NB4 (cell line): Measurements from ENCODE around the gene STX18.

ENCODE experiments used
- CTCF ChIP-seq: IDR thresholded peaks from one replicate; pipeline ENCODE4 v1.5.1; 2012; ENCODE audit warnings: low read depth, low read length
- MAX ChIP-seq: IDR thresholded peaks from 2 replicates; pipeline ENCODE4 v1.6.1; 2011; ENCODE audit warnings: low read depth, low read length
- MYC ChIP-seq: IDR thresholded peaks from 2 replicates; pipeline ENCODE4 v1.6.1; 2011; ENCODE audit warnings: low read depth, low read length
- POLR2A ChIP-seq: IDR thresholded peaks from 2 replicates; pipeline ENCODE4 v1.6.1; 2011; ENCODE audit warnings: mild to moderate bottlenecking; ENCODE audit not compliant: insufficient read length; ENCODE audit errors: extremely low read depth

DNA sequence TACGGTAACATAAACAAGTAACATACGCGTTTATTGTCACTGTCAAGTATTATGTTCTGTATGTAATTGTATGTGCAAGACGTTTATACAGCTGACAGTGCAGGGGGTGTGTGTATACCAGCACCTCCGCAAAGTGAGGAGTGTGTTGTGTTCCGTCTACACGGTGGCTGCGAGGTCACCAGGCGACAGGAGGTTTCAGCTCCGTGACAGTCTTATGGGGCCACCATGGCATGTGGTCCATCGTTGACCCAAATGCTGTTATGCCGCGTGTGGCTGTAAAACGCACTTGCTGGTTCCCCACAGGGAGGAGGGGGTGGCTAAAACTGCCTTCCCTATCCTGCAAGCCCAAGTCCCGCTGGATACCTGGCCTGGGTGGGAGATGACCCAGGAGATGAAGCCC is 129.9 kb downstream of the STX18 start:
- no peak for TF ChIP-seq CTCF
- no peak for TF ChIP-seq MAX
- TF ChIP-seq POLR2A = no peak
- no peak for TF ChIP-seq MYC
